Aortic smooth muscle cell (primary cell): Measurements from ENCODE around the gene CYLC1. TPM values are rescaled to one million over a fixed set of nuclear protein-coding genes. Genes with fewer than 3 reads are reported as not detected.

Source experiments
- total RNA-seq: library from RNA; depleted of rRNA; stranded (reverse); fragments of >200 nt; gene quantifications from 2 replicates; pipeline ENCODE4 v1.2.3, GENCODE V29; 2014

Gene CYLC1, protein sequence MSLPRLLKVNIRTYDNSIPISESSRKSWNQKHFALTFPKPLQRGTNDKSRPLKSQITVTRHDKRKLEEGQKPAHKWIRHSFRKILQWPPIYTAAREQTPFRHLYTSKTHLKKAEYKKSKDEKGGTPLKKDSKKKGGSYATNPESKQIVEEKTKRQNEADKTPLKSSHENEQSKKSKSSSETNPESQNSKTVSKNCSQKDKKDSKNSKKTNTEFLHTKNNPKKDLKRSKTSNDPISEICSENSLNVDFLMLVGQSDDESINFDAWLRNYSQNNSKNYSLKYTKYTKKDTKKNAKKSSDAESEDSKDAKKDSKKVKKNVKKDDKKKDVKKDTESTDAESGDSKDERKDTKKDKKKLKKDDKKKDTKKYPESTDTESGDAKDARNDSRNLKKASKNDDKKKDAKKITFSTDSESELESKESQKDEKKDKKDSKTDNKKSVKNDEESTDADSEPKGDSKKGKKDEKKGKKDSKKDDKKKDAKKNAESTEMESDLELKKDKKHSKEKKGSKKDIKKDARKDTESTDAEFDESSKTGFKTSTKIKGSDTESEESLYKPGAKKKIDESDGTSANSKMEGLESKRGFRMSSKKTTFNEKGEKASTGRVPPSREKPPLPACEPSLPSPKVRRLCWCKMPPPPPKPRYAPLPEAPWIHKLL
- total RNA-seq = not detected in 2 replicates

DNA sequence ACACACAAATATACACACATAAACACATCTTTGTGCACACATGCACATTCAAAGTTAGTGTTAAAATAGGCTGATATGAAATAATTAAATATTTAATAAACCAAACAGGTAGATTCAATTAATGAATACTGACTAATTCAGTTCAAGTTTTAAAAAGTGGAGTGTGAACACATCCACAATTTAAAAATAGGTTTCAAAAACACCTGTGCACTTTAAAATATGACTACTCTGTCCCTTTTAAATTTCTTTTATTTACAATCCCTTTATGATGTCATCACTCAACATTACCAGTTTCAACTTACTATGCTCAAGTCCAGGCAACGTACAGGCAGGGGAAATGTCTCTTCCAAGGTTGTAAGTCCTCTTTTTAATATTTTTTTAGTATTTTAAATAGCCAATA, at the start of gene CYLC1:
CYLC1 (plus strand) TSS at position 301 of the 400 bp plus-strand sequence; CDS start at position 338, 37 bp downstream.

